K562 (cell line): ENCODE data around the gene ADM. TPM values are rescaled to one million over a fixed set of nuclear protein-coding genes. Genes with fewer than 3 reads are reported as not detected.

Experiments used
- ATAC-seq: fragments of 200-7000 bp; cut with Tn5 transposase; 3 replicates; pipeline ENCODE4 v1.9.1; 2020; ENCODE audit warnings: moderate library complexity
- BruUV-seq: library from RNA; stranded (reverse); fragments of 400-500 nt; replicated peaks from 2 replicates; lab custom pipeline; 2021; lab: Mats Ljungman, UMichigan
- CTCF ChIA-PET: fragments of 300-600 bp; formaldehyde crosslinking; extraction: SDS; loops from one replicate; lab custom pipeline; 2021; ENCODE audit warnings: low intra/inter-chr PET ratio; lab: Yijun Ruan, JAX
- POLR2A ChIA-PET: fragments of 300-600, 350-650 bp; sonication (Branson Sonifier 250); formaldehyde crosslinking; extraction: SDS; loops from one replicate; lab custom pipeline; 2021; ENCODE audit warnings: antibody characterized with exemption, inconsistent platforms; lab: Yijun Ruan, JAX
- DNase-seq, 4 experiments: peaks; one replicate each; pipeline versions ENCODE4 v3.0.0 to v3.0.0-alpha.2; 2011 to 2018; ENCODE audit warnings: low spot score in 3 of 4, mixed read lengths in 3 of 4; ENCODE audit errors: extremely low read depth in 1 of 4
- FAIRE-seq: peaks from 2 replicates; lab custom pipeline; 2011; peaks lifted over from hg19 to GRCh38; lab: Jason Lieb, UNC
- H2AFZ ChIP-seq: 2 replicates; pipeline ENCODE4 v1.6.0; 2011; ENCODE audit warnings: low read depth, low read length, control low read depth, inconsistent platforms
- H3K27ac ChIP-seq: fragments of 200-600 bp; 3 replicates; pipeline ENCODE4 v1.8.0; 2011; ENCODE audit warnings: low read depth, mild to moderate bottlenecking, control low read depth, inconsistent platforms, low read length, moderate library complexity, mixed read lengths; ENCODE audit errors: extremely low read depth
- H3K27me3 ChIP-seq, 2 experiments: fragments of 300-600 bp in 1 of 2; 2 replicates in 1 of 2; 3 replicates in 1 of 2; pipeline versions ENCODE4 v1.6.0 to v1.8.0; 2011; ENCODE audit warnings: inconsistent platforms in 2 of 2, low read length in 2 of 2, mild to moderate bottlenecking in 1 of 2, mixed read lengths in 1 of 2, moderate library complexity in 1 of 2; ENCODE audit not compliant: control insufficient read depth in 2 of 2, insufficient read depth in 2 of 2
- H3K36me3 ChIP-seq: fragments of 300-600 bp; 3 replicates; pipeline ENCODE4 v1.8.0; 2011; ENCODE audit warnings: mild to moderate bottlenecking, low read length, inconsistent platforms; ENCODE audit not compliant: control insufficient read depth, insufficient read depth
- H3K4me1 ChIP-seq, 2 experiments: fragments of 200-600 bp in 1 of 2; replicated peaks in 1 of 2; 2 replicates in 1 of 2; 3 replicates in 1 of 2; pipeline versions ENCODE4 v1.5.1 to v1.8.0; 2011; ENCODE audit warnings: inconsistent platforms in 2 of 2, low read length in 2 of 2, mild to moderate bottlenecking in 1 of 2, mixed read lengths in 1 of 2, moderate library complexity in 1 of 2; ENCODE audit not compliant: control insufficient read depth in 2 of 2, insufficient read depth in 2 of 2
- H3K4me2 ChIP-seq: 2 replicates; pipeline ENCODE4 v1.6.1; 2011; ENCODE audit warnings: low read length, control low read depth, inconsistent platforms, mixed read lengths; ENCODE audit not compliant: insufficient read depth
- H3K4me3 ChIP-seq: fragments of 200-600 bp; sonication (generic), shearing (Covaris generic); 2 replicates; pipeline ENCODE4 v1.5.1; 2016; ENCODE audit warnings: control low read depth, inconsistent platforms
- H3K79me2 ChIP-seq: fragments of 200-600 bp; 3 replicates; pipeline ENCODE4 v1.8.0; 2011; ENCODE audit warnings: low read length, inconsistent platforms; ENCODE audit not compliant: control insufficient read depth, insufficient read depth
- H3K9ac ChIP-seq, 2 experiments: 2 replicates each; pipeline versions ENCODE4 v1.6.0 to v1.6.1; 2011; ENCODE audit warnings: low read depth in 2 of 2, low read length in 2 of 2, control low read depth in 1 of 2, inconsistent platforms in 1 of 2, mild to moderate bottlenecking in 1 of 2, mixed read lengths in 1 of 2; ENCODE audit not compliant: insufficient read depth in 1 of 2
- H3K9me1 ChIP-seq: one replicate; pipeline ENCODE4 v1.6.0; 2011; ENCODE audit warnings: inconsistent platforms, mild to moderate bottlenecking, low read length, moderate library complexity; ENCODE audit not compliant: control insufficient read depth, insufficient read depth
- H3K9me3 ChIP-seq: replicated peaks from 2 replicates; pipeline ENCODE4 v1.5.1; 2011; ENCODE audit warnings: low read depth, low read length, inconsistent platforms; ENCODE audit not compliant: control insufficient read depth, insufficient read depth
- H4K20me1 ChIP-seq: replicated peaks from 2 replicates; pipeline ENCODE4 v1.6.1; 2011; ENCODE audit warnings: low read length, inconsistent platforms, mixed read lengths; ENCODE audit not compliant: control insufficient read depth, insufficient read depth
- ARID1B ChIP-seq: fragments of 450-650 bp; IDR thresholded peaks from 2 replicates; pipeline ENCODE4 v1.6.1; 2016; ENCODE audit warnings: antibody characterized with exemption, mild to moderate bottlenecking, inconsistent platforms
- CCNT2 ChIP-seq: IDR thresholded peaks from 2 replicates; pipeline ENCODE4 v1.6.1; 2011; ENCODE audit warnings: borderline replicate concordance, low read depth, mild to moderate bottlenecking, moderate library complexity, mixed read lengths, low read length; ENCODE audit not compliant: insufficient read length; ENCODE audit errors: extremely low read depth
- GATAD2B ChIP-seq: fragments of 450-650 bp; IDR thresholded peaks from 2 replicates; pipeline ENCODE4 v1.6.1; 2017; ENCODE audit warnings: mild to moderate bottlenecking, borderline replicate concordance
- PBX2 ChIP-seq, 2 experiments: IDR thresholded peaks in 1 of 2; conservative IDR thresholded peaks in 1 of 2; 2 replicates each; pipeline ENCODE4 v1.6.1; 2016; ENCODE audit warnings: low read depth in 2 of 2, mild to moderate bottlenecking in 1 of 2, missing compliant biosample characterization in 1 of 2, missing genetic modification characterization in 1 of 2, moderate library complexity in 1 of 2
- RBM39 ChIP-seq: fragments of 200-400 bp; formaldehyde crosslinking; optimal IDR thresholded peaks from 2 replicates; pipeline ENCODE3; 2018; ENCODE audit warnings: low read depth, low read length
- RFX5 ChIP-seq: IDR thresholded peaks from 2 replicates; pipeline ENCODE4 v1.6.1; 2011; ENCODE audit warnings: low read depth, mild to moderate bottlenecking, improper control_type of control experiment, low read length
- SP1 ChIP-seq: sonication (generic); formaldehyde crosslinking; IDR thresholded peaks from 2 replicates; pipeline ENCODE4 v1.8.1; 2022; ENCODE audit warnings: mild to moderate bottlenecking, missing genetic modification reagents
- SRSF7 ChIP-seq: fragments of 200-400 bp; formaldehyde crosslinking; optimal IDR thresholded peaks from 2 replicates; pipeline ENCODE3; 2017; ENCODE audit warnings: mild to moderate bottlenecking, low read depth, low read length
- ZNF436 ChIP-seq: fragments of 250-450, 450-650 bp; sonication (Bioruptor Pico); formaldehyde crosslinking; IDR thresholded peaks from 2 replicates; pipeline ENCODE4 v1.7.0; 2020; ENCODE audit warnings: mild to moderate bottlenecking
- ZNF583 ChIP-seq: fragments of 250-450 bp; sonication (Bioruptor Pico); IDR thresholded peaks from 2 replicates; pipeline ENCODE4 v1.4.0; 2020
- in situ Hi-C: fragments of 300-500 bp; cut with MboI; formaldehyde crosslinking; loops from 4 replicates; pipeline ENCODE4 v1.15.0; 2018; ENCODE audit warnings: inconsistent platforms, mixed read lengths
- intact Hi-C: fragments of 100-400 bp; cut with micrococcal nuclease; formaldehyde crosslinking; loops from 2 replicates; pipeline ENCODE4 v1.14.2; 2022
- polyA plus RNA-seq, 8 experiments: library from polyadenylated mRNA; depleted of rRNA in 4 of 8; stranded (reverse) in 5 of 8; unstranded in 3 of 8; fragments of >200 nt; fragmentation: Nextera tagmentation in 2 of 8; fragmentation: Illumina TruSeq in 1 of 8; extraction: Ambion mirVana in 2 of 8; extraction: Trizol in 1 of 8; gene quantifications; 2 replicates each; pipeline versions ENCODE4 v1.2.1 to v1.2.3, GENCODE V29; 2011 to 2014; ENCODE audit warnings: inconsistent platforms in 1 of 8, missing spikeins in 1 of 8
- total RNA-seq, 7 experiments: library from RNA; depleted of rRNA in 6 of 7; stranded (reverse); fragments of >200 nt in 6 of 7; fragmentation: Illumina TruSeq in 2 of 7; extraction: Trizol in 2 of 7; gene quantifications; 2 replicates each; pipeline versions ENCODE4 v1.2.1 to v1.2.3, GENCODE V29; 2011 to 2021; ENCODE audit warnings: low replicate concordance in 1 of 7

ADM gene
- total and polyA plus RNA-seq, 9 of the 15 experiments (the other 6 are each of a cell fraction or from before 2014, with no cell fraction given), result 0.23 to 0.49 (median 0.32) TPM; not detected in 6

- no peak for TF ChIP-seq PBX2 (CRISPR knock-in tag; IDR thresholded peaks at IDR 0.05; ENCODE audit: low read depth)
- no peak for TF ChIP-seq PBX2 (tag; conservative IDR thresholded peaks at IDR 0.05; ENCODE audit: low read depth)
- no peak for TF ChIP-seq ARID1B
- TF ChIP-seq RFX5, result no peak
- TF ChIP-seq RBM39, result no peak
- TF ChIP-seq SP1 (CRISPR knock-in tag), result no peak
- TF ChIP-seq GATAD2B, result no peak
These were observed 44.9 kb downstream of the ADM start (continued) for GRCh38 chr11:10349806-10350205.

GRCh38 chr11:10350334-10350733, 45.5 kb downstream of the ADM start:
- H4K20me1 ChIP-seq, result no peaks in the 10 kb centered on the region
- H3K79me2 ChIP-seq, result no peaks in the 10 kb centered on the region
- ATAC-seq (no peak), DNase-seq (no peak), FAIRE-seq (no peak)
- H3K4me3 ChIP-seq, result no peak overlapping the region
- in situ Hi-C loops (no loop called here), intact Hi-C loops (no loop called here)
- no peaks in the 10 kb centered on the region for H3K27me3 ChIP-seq
- no TSS peak for BruUV-seq
- no peaks in the 10 kb centered on the region for H3K36me3 ChIP-seq
- ChIA-PET POLR2A (interaction anchor here (0.7 kb wide), 1 partner anchor 19 kb away, joined by 3 read pairs; no protein-coding TSS in a partner anchor), CTCF (no interaction called here)
- no peak for TF ChIP-seq ZNF436 (CRISPR knock-in tag)
- no peak for TF ChIP-seq CCNT2
- TF ChIP-seq ZNF583 (CRISPR knock-in tag), result no peak
- TF ChIP-seq SRSF7, result no peak
- no peak overlapping the region for H2AFZ ChIP-seq
- no peaks in the 10 kb centered on the region for H3K9me1 ChIP-seq
- no peaks in the 10 kb centered on the region for H3K9me3 ChIP-seq
- no peak overlapping the region for H3K4me2 ChIP-seq
- H3K9ac ChIP-seq, result no peak overlapping the region
- peaks cover 7 to 10% of the 10 kb centered on the region in 2 experiments; a peak in 3 of 5 replicates for H3K4me1 ChIP-seq
- no peak overlapping the region for H3K27ac ChIP-seq
